Hepatocyte (in vitro differentiated cells): ENCODE data around the gene IRF2BPL.
A peak's percentile ranks its signal among the peaks of the same experiment; 100 is the strongest.

ENCODE experiments used
- CTCF ChIP-seq: fragments of 200-600 bp; sonication (generic); IDR thresholded peaks from 2 replicates; pipeline ENCODE4 v1.5.1; 2016; ENCODE audit warnings: antibody characterized with exemption, mild to moderate bottlenecking; ENCODE audit not compliant: poor library complexity
- EZH2phosphoT487 ChIP-seq: fragments of 200-600 bp; sonication (generic); IDR thresholded peaks from one replicate; pipeline ENCODE4 v1.6.1; 2018; ENCODE audit warnings: antibody characterized with exemption, mild to moderate bottlenecking, low read depth, moderate library complexity; ENCODE audit not compliant: unreplicated experiment, severe bottlenecking

- peak; percentile 98 for TF ChIP-seq CTCF
- TF ChIP-seq EZH2phosphoT487, result no peak
These were observed 24.7 kb upstream of the IRF2BPL start for GRCh38 chr14:77053046-77053841.
